ENCODE results near the gene MAP1A.
A peak's percentile ranks its signal among the peaks of the same experiment; 100 is the strongest.

MAP1A gene

GRCh38 chr15:43492673-43493601 lies 24.5 kb upstream of the MAP1A start, which contains the start of gene TP53BP1:
TP53BP1 (minus strand) TSS chr15:43493156; CDS start chr15:43493043, 113 bp downstream.
- TF ChIP-seq MYC (IDR thresholded peaks at IDR 0.05; ENCODE audit: low read depth, low read length): no peak
- peak; percentile 53 for TF ChIP-seq POLR2A (IDR thresholded peaks at IDR 0.05; ENCODE audit: extremely low read depth, insufficient read length)
- no peak; the same call in 1 of the 2 replicates for TF ChIP-seq MAX (IDR thresholded peaks at IDR 0.05; ENCODE audit: low read depth, low read length)

GRCh38 chr15:43493703-43494472 lies 23.5 kb upstream of the MAP1A start:
- peak overlapping the region; percentile 83 for H3K4me3 ChIP-seq (ENCODE audit: low read depth, low read length)
- no peak for DNase-seq (ENCODE audit: low read depth)
- TF ChIP-seq MAX (IDR thresholded peaks at IDR 0.05; ENCODE audit: low read depth, low read length) (no peak), MYC (IDR thresholded peaks at IDR 0.05; ENCODE audit: low read depth, low read length) (no peak), POLR2A (IDR thresholded peaks at IDR 0.05; ENCODE audit: extremely low read depth, insufficient read length) (no peak)
- TF ChIP-seq, protein P1, sequence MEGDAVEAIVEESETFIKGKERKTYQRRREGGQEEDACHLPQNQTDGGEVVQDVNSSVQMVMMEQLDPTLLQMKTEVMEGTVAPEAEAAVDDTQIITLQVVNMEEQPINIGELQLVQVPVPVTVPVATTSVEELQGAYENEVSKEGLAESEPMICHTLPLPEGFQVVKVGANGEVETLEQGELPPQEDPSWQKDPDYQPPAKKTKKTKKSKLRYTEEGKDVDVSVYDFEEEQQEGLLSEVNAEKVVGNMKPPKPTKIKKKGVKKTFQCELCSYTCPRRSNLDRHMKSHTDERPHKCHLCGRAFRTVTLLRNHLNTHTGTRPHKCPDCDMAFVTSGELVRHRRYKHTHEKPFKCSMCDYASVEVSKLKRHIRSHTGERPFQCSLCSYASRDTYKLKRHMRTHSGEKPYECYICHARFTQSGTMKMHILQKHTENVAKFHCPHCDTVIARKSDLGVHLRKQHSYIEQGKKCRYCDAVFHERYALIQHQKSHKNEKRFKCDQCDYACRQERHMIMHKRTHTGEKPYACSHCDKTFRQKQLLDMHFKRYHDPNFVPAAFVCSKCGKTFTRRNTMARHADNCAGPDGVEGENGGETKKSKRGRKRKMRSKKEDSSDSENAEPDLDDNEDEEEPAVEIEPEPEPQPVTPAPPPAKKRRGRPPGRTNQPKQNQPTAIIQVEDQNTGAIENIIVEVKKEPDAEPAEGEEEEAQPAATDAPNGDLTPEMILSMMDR (IDR thresholded peaks at IDR 0.05; ENCODE audit: low read depth, low read length): no peak

More at GRCh38 chr15:43492673-43493601, 24.5 kb upstream of the MAP1A start, which contains the start of gene TP53BP1:
- DNase-seq (ENCODE audit: low read depth): peak; percentile 95
- H3K4me3 ChIP-seq (ENCODE audit: low read depth, low read length): peak within 1 kb of the TSS; percentile 83

DNA sequence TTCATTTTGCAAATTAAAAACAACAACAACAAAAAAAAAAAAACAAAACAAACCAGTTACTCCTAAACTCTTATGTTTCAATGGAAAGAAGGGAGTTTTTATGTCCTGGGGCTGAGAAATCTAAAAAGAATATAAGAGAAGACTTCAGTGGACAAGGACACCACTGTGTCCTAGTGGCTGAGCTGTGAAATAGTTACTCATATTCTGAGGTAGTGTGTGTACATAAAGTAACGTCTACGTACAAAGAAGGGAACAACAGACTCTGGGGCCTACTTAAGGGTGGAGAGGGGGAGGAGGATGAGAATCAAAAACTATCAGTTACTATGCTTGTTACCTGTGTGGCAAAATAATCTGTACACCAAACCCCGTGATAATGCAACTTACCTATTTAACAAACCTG lies 18.4 kb upstream of the MAP1A start:
- no peak for DNase-seq (ENCODE audit: low read depth)
- TF ChIP-seq MYC (IDR thresholded peaks at IDR 0.05; ENCODE audit: low read depth, low read length): no peak
- TF ChIP-seq, protein P1 (IDR thresholded peaks at IDR 0.05; ENCODE audit: low read depth, low read length): no peak
- TF ChIP-seq MAX (IDR thresholded peaks at IDR 0.05; ENCODE audit: low read depth, low read length): no peak
- TF ChIP-seq POLR2A (IDR thresholded peaks at IDR 0.05; ENCODE audit: extremely low read depth, insufficient read length): no peak

GRCh38 chr15:43499635-43500034 lies 17.8 kb upstream of the MAP1A start:
- TF ChIP-seq MYC (IDR thresholded peaks at IDR 0.05; ENCODE audit: low read depth, low read length) (no peak), MAX (IDR thresholded peaks at IDR 0.05; ENCODE audit: low read depth, low read length) (no peak)
- TF ChIP-seq, protein P1 (IDR thresholded peaks at IDR 0.05; ENCODE audit: low read depth, low read length): no peak

More for the DNA sequence above, 18.4 kb upstream of the MAP1A start:
- no peak overlapping the region for H3K4me3 ChIP-seq (ENCODE audit: low read depth, low read length)

GRCh38 chr15:43505738-43506137 lies 11.7 kb upstream of the MAP1A start:
- no peak for DNase-seq (ENCODE audit: low read depth)
- no peak overlapping the region for H3K4me3 ChIP-seq (ENCODE audit: low read depth, low read length)
- no peak for TF ChIP-seq MYC (IDR thresholded peaks at IDR 0.05; ENCODE audit: low read depth, low read length)
- no peak for TF ChIP-seq POLR2A (IDR thresholded peaks at IDR 0.05; ENCODE audit: extremely low read depth, insufficient read length)
- TF ChIP-seq, protein P1 (IDR thresholded peaks at IDR 0.05; ENCODE audit: low read depth, low read length): no peak
- TF ChIP-seq MAX (IDR thresholded peaks at IDR 0.05; ENCODE audit: low read depth, low read length): no peak

More at GRCh38 chr15:43499635-43500034, 17.8 kb upstream of the MAP1A start:
- no peak for DNase-seq (ENCODE audit: low read depth)
- H3K4me3 ChIP-seq (ENCODE audit: low read depth, low read length): no peak overlapping the region
